Renal cortical epithelial cell (primary cell): ENCODE results near the gene PRB2. TPM values are rescaled to one million over a fixed set of nuclear protein-coding genes. Genes with fewer than 3 reads are reported as not detected.
"Not testable (repeated sequence)": the region's sequence is repeated elsewhere in the genome, so short reads cannot be mapped to it uniquely, and the experiment has no call there.

Experiments used
- DNase-seq: peaks from one replicate; pipeline ENCODE4 v3.0.0-alpha.2; 2011; ENCODE audit warnings: low read depth
- total RNA-seq: library from RNA; depleted of rRNA; stranded (reverse); fragments of >200 nt; gene quantifications from 2 replicates; pipeline ENCODE4 v1.2.3, GENCODE V29; 2014

The PRB2 gene
- total RNA-seq: not detected in 2 replicates

DNA sequence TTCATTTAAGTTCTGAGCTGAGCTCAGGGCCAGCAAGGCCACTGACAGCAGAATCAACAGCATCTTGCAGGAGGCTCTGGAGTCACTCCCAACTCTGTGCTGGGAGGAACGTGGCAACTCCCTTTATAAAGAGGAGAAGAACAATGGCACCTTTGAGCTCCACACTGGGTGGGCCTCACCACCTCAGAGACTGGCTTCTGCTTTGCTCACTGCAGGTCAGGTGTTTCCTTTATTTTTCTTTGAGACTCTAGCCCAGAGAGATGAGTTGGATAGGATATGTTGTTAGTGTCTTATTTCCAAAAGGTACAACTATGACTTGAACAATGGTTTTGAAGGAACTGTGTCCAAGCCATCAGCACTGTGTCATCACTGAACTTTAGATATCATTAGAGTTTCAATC lies at the start of gene PRB2:
TSS of gene PRB2 (minus strand) at position 101 of the 400 bp plus-strand sequence. CDS start at position 63, 38 bp downstream.
- DNase-seq: not testable (repeated sequence)

DNA sequence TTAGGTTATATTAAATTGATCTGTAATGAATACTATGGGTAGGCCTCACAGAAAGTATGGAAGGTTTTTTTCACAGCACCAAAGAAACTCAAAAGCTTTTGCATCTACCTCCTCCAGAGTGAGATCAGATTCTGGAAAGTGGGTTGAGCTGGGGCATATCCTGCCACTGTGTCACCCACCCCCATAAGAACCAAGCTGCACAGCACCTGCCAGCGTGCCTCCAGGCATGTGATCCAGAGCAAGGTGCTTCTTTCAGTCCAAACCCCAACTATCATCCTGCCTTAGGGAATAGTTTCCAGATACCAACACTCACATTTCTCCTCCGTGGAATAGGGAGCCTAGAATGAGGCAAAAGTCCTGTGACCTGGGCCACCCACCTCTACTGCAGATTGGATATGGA lies 42.6 kb upstream of the PRB2 start:
- no peak for DNase-seq

DNA sequence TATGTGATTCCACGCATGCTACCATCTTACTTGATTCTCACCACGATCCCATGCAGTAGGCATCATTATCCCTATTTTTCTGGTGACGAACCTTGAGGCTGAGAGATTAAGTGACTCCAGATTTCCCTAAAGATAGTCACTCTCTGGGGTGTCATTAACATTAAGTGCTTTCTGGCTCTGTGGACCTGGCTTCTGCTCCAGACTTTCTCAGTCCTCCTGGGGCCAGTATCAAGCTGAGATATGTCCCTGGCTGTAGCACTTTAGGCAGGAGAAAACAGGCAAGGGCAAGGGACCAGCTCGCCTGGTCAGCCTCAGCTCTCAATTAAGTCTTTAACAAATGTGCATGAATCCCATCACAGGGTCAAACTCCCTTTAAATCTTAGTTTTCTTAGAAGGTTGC lies 38.3 kb upstream of the PRB2 start:
- no peak for DNase-seq

DNA sequence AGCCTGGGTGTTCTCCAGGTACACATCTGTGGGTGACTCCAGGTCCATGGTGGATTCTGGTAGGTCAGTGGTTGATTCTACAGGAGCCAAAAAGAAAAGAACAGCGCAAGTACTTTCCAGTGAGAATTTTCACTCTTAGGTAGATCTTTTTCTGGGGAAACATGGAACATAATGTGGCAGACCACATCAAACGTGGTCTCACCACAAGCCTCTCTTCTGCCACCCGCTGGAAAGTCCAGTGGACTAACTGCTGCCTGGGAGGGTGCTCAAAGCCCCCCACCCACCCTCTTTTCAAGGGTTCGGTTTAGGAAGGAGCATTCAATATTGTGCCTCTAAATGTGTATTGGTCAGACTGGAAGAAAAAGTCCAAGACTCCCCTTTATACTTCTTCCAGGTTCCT lies 36.1 kb upstream of the PRB2 start:
- DNase-seq: no peak

DNA sequence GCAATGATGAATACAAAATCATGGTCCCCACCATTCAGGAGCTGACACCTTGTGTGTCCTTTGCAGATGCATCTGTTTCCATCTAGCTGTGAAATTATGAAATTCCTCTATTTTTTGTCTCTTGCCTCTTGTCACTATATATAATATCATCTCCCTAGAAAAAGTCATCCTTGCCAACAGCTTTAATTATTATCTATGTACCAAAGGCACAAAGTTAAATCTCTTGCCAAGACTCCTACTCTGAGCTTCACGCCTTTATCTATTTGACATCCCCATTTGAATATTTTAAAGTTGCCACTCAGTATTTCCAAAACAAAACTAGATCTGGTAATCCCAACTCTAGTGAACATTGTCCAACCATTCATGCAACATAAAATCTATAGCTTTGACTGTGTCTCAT lies 32.0 kb upstream of the PRB2 start:
- no peak for DNase-seq

DNA sequence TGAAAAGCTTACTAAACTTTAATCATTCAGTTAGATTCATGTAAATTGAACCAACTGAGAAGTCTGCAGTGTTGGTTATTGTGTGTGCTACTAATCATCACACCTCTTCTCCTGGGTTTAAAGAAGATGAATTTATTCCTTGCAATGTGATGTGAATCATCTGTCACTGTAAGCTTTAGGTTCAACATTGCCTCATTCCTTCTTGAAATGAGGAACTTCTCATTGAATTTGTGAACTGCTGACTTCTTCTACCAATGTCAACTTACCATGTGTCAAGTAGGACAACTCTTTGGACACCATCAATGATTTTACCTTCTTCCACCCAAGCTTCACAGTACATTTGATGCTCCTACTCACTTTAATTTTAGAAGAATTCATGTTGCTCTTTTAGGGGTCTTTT lies 17.4 kb upstream of the PRB2 start:
- no peak for DNase-seq

DNA sequence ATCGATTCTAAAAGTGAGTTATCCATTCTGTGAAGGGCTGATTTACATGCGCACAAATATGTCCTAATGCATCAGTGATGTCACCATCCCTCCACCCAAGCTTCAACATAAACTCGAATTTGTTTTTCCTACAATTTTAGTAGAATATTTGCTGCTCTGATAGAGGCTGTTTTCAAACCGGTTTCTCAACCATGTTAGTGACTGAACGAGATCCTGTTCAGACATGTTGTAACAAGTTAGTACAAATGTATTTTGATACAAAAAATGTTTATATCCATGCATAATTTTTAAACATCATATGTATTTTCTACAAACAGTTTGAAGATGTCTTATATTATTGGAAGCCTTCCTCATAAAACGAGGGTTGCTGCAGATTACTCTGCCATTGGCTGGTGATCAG lies 12.7 kb upstream of the PRB2 start:
- DNase-seq: no peak

DNA sequence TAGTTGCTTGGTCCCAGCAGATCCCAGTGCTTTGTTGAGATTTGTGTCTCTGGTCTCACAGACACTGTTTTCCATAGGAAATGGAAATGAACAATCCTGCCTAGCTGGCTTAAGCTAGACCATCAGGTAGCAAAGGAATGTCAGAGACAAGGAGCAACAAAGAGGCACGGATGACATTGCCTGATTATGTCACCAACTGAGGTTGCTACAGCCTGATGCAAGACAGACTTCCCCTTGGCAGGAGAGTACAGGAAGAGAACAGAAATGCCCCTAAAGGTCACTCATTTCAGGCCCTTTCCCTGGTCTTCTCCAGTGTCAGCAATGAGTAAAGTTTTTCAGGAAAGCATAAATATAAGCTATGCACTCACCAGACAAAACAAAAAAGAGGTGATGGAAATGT lies 2.0 kb upstream of the PRB2 start:
- no peak for DNase-seq

DNA sequence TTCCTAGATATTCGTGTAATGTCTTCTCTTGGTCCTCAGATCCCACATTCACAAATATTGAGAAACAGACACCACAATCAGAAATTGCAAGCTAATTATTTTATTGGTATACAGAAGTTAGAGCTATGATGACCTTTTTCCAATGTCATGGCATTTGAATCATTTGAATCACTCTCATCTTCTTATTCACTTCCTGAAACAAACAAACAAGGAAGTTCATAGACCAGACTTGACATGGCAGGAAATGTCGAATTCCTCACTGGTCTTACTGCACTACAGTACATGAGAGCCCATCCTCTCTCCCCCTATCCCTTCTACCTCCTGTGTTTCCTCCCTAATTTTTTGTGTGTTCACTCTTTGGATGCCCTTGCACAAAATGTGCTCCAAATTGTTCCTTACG lies 3.9 kb downstream of the PRB2 start:
- not testable (repeated sequence) for DNase-seq

DNA sequence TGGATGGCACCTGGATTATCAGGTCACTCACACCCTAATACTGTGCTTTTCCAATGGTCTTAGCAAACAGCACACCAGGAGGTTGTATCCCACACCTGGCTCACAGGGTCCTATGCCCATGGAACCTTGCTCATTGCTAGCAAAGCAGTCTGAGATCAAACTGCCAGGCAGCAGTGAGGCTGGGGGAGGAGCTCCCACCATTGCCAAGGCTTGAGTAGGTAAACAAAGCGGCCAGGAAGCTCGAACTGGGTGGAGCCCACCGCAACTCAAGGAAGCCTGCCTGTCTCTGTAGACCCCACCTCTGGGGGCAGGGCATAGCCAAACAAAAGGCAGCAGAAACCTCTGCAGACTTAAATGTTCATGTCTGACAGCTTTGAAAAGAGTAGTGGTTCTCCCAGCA lies 17.9 kb downstream of the PRB2 start:
- not testable (repeated sequence) for DNase-seq

DNA sequence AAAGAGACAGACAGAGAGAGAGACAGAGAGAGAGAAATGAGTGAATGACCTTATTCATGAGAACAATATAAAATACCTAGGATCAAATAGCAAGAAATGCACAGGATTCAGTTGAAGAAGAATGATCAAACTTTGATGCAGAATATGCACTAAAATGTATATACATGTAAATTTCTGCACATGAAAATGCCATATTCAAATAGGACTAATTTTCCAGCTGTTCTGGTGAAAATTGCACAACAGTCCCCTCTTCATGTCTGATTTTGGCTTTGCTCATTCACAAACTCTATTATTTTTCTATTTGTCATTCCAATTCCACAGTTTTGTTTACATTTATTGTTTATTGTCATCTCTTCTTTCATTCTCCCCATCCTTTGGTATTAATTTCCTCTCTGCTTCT lies 34.2 kb downstream of the PRB2 start:
- no peak for DNase-seq

DNA sequence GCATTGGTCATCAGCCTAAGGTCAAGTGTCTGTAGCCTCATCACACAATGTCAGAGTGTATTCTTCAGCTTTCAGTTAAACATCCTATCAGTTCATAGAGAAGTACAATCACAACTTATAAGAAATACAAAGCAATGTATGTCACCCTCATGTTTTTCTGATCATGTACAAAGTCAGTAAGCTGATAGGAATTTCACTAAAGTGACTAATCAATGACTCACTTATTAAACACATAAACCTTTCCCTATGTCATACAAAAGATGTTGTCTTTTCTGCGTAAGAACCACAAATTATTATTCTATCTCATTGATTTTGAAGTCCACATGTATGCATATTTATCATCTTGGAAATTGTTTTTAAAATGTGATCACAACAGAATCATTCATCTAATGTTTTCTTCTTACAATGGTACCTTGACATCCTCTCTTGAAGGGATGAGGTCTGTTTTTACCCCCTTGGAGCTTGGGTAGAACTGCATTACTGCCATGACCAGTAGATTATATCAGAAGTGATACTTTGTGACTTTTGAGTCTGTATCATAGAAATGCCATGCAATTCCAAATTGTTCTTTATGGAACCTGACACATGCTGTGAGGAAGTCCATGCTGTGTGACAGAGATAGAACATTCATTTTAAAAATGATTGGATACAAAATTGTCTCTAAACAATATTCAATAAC lies 35.0 kb downstream of the PRB2 start:
- peak; percentile 38 for DNase-seq

DNA sequence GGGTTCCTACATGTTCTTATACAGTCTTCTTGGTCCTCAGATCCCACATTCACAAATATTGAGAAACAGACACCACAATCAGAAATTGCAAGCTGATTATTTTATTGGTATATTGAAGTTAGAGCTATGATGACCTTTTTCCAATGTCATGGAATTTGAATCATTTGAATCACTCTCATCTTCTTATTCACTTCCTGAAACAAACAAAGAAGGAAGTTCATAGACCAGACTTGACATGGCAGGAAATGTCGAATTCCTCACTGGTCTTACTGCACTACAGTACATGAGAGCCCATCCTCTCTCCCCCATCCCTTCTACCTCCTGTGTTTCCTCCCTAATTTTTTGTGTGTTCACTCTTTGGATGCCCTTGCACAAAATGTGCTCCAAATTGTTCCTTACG lies 43.6 kb downstream of the PRB2 start:
- not testable (repeated sequence) for DNase-seq

DNA sequence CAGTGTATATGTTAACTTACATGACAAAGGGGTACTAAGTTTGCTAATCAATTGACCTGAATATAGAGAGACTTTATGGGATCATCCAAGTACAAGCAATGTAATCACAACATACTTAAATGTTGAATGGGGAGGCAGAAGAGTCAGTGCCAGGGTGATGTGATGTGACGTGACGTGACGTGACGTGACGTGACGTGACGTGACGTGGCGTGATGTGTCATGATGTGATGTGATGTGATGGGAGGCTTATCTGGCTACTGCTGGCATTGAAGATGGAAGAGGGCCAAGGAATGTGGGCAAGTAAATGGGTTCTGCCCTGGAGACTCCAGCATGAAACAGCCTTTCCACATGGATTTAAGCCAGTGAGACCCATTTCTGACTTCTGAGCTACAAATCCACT lies 46.9 kb downstream of the PRB2 start:
- DNase-seq: no peak

DNA sequence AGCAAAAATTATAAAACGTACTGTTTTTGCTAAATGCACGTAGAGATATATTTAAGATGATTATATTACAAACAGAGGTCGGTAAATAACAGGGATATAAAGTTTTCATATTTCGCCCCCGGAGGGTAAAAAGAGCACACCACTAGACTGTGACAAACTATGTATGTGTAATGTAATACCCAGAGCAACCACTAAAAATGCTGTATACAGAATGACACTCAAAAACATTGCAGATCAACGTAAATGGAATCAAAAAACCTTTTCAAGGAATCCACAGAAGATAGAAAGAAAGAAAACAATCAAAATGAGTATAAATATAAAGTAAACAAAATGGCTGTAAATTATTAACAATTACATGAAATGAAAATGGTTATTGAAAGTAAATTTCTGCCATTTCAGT lies 47.6 kb downstream of the PRB2 start:
- DNase-seq: no peak

DNA sequence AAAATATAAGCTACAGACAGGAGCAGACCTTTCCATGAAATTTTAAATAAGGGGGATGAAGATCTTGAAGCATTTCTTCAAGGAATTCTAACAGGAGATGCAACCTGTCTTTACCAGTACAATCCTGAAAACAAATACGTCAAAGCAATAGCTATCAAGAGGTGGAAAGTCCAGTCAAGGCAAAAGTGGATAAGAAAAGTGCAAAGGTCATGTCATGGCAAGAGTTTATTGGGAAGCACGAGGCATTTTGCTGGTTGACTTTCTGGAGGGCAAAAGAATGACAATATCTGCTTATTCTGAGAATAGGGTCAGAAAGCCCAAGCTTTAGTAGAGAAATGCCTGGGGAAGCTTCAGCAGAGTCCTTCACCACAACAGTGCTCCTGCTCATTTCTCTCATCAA lies 50.9 kb downstream of the PRB2 start:
- DNase-seq: no peak

Other genes with a start within 250 kb of the PRB2 start
- gene SMIM10L1, start 224.4 kb downstream of the PRB2 start, total RNA-seq: 6.3 and 8.0 TPM in 2 replicates
- gene TAS2R42, start 208.6 kb downstream of the PRB2 start, total RNA-seq: not detected in 2 replicates
- not detected in 2 replicates for gene PRB3, start 125.9 kb downstream of the PRB2 start, total RNA-seq
- not detected in 2 replicates for gene PRB4, start 85.1 kb downstream of the PRB2 start, total RNA-seq